ENCODE measurements around the gene TERT.
"Not testable (repeated sequence)": the region's sequence is repeated elsewhere in the genome, so short reads cannot be mapped to it uniquely, and the experiment has no call there.

GRCh38 chr5:1229023-1229422, 65.8 kb downstream of the TERT start:
- not testable (repeated sequence) for TF ChIP-seq TAF1 (IDR thresholded peaks at IDR 0.05; ENCODE audit: borderline replicate concordance, low read depth, low read length); POLR2AphosphoS5 (IDR thresholded peaks at IDR 0.05; ENCODE audit: low read depth, low read length)
